ENCODE results near the gene GPR137B. TPM values are rescaled to one million over a fixed set of nuclear protein-coding genes. Genes with fewer than 3 reads are reported as not detected.

Gene GPR137B
- total RNA-seq, 1 donor from 2014 or later: 16.0 TPM

- H3K27me3 Mint-ChIP-seq: no peaks in the 10 kb centered on the region
- peaks cover 19% of the 10 kb centered on the region for H3K36me3 Mint-ChIP-seq
- no peak overlapping the region for H3K4me3 Mint-ChIP-seq
- no peak for DNase-seq (ENCODE audit: extremely low spot score, unreplicated experiment)
- no peak overlapping the region for H3K27ac Mint-ChIP-seq
- H3K4me1 Mint-ChIP-seq (ENCODE audit: unreplicated experiment): peaks cover 39% of the 10 kb centered on the region
- no peak for TF ChIP-seq CTCF (conservative IDR thresholded peaks at IDR 0.05)
- no peaks in the 10 kb centered on the region for H3K9me3 Mint-ChIP-seq
These were observed 30.9 kb downstream of the GPR137B start for GRCh38 chr1:236173174-236173767.

- Mint-ChIP-seq H3K27ac (peak overlapping the region; percentile 57), H3K4me3 (no peak overlapping the region), H3K36me3 (peaks cover 22% of the 10 kb centered on the region)
These were observed 33.5 kb downstream of the GPR137B start for GRCh38 chr1:236175642-236176336.

GRCh38 chr1:236176337-236177336 lies 34.3 kb downstream of the GPR137B start:
- no peak for DNase-seq (ENCODE audit: extremely low spot score, unreplicated experiment)
- peak overlapping the region; percentile 57 for H3K27ac Mint-ChIP-seq

More at GRCh38 chr1:236175642-236176336, 33.5 kb downstream of the GPR137B start:
- no peaks in the 10 kb centered on the region for H3K9me3 Mint-ChIP-seq
- no peak for TF ChIP-seq CTCF (conservative IDR thresholded peaks at IDR 0.05)
- peaks cover 39% of the 10 kb centered on the region for H3K4me1 Mint-ChIP-seq (ENCODE audit: unreplicated experiment)
- no peak for DNase-seq (ENCODE audit: extremely low spot score, unreplicated experiment)
- no peaks in the 10 kb centered on the region for H3K27me3 Mint-ChIP-seq

GRCh38 chr1:236179634-236180033 lies 37.3 kb downstream of the GPR137B start:
- H3K27me3 Mint-ChIP-seq: no peaks in the 10 kb centered on the region
- H3K4me3 Mint-ChIP-seq: no peak overlapping the region
- H3K4me1 Mint-ChIP-seq (ENCODE audit: unreplicated experiment): peaks cover 22% of the 10 kb centered on the region
- H3K36me3 Mint-ChIP-seq: peaks cover 24% of the 10 kb centered on the region
- H3K27ac Mint-ChIP-seq: no peak overlapping the region
- no peak for TF ChIP-seq CTCF (conservative IDR thresholded peaks at IDR 0.05)
- no peak for DNase-seq (ENCODE audit: extremely low spot score, unreplicated experiment)
- H3K9me3 Mint-ChIP-seq: no peaks in the 10 kb centered on the region

More at GRCh38 chr1:236176337-236177336, 34.3 kb downstream of the GPR137B start:
- peaks cover 39% of the 10 kb centered on the region for H3K4me1 Mint-ChIP-seq (ENCODE audit: unreplicated experiment)
- peaks cover 27% of the 10 kb centered on the region for H3K36me3 Mint-ChIP-seq
- no peaks in the 10 kb centered on the region for H3K27me3 Mint-ChIP-seq
- no peak for TF ChIP-seq CTCF (conservative IDR thresholded peaks at IDR 0.05)
- H3K9me3 Mint-ChIP-seq: no peaks in the 10 kb centered on the region
- H3K4me3 Mint-ChIP-seq: peak overlapping the region; percentile 48

GRCh38 chr1:236181059-236181458 lies 38.7 kb downstream of the GPR137B start:
- Mint-ChIP-seq H3K27me3 (no peaks in the 10 kb centered on the region), H3K4me1 (ENCODE audit: unreplicated experiment) (peaks cover 12% of the 10 kb centered on the region), H3K27ac (no peak overlapping the region), H3K36me3 (peaks cover 26% of the 10 kb centered on the region), H3K4me3 (no peak overlapping the region), H3K9me3 (no peaks in the 10 kb centered on the region)
- TF ChIP-seq CTCF (conservative IDR thresholded peaks at IDR 0.05): no peak
- no peak for DNase-seq (ENCODE audit: extremely low spot score, unreplicated experiment)

Data from type B pancreatic cell (in vitro differentiated cells).